Stimulated activated naive CD4-positive, alpha-beta T cell (primary cell): ENCODE results near the gene ZNF678.

Experiments used
- DNase-seq, 6 experiments: peaks; one replicate each; lab custom pipeline; 2025; lab: John Stamatoyannopoulos, UW

The ZNF678 gene

DNA sequence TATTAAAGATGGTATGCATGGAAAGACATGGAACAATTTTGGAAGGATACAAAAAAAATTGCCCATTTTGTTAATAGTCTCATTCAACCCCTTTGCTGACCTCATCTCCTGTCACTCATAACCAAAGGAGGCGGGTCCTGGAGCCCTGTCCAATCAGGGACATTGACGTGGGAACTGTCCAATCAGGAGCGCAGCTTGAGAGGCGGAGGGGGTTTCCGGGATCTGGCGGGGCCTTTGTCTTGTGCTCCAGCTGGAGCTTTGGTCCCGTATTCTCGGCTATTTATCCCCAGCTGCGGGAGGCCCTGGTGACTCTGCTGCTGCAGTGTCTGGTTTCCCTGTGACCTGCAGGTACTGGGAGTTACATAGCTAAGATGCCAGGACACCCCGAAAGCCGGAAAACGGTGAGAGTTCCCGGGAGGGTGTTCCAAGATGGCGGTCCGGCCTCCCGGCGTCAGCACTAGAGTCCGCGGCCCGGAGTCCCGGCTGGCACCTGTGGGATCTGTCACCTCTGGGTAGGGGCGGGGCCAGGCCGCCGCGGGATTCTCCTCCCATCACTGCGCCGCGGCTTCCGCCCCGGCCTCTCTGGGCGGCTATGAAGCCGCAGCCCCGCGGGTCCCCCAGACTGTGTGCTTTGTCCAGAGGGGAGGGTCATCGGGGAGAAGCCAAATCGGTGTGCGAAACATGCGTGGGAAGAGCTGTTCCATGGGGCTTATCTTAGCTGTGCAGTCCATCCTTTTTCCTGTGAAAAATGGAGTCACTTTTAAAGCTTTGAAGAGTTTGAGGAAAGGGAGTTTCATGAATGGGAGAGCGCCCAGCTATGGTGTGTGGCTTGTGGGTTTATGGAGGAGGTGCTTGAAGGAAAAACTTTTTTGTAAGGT is at the start of gene ZNF678:
Gene ZNF678, plus strand, starts transcription at position 233 of the 878 bp plus-strand sequence. CDS start 87,436 bp downstream, outside the sequence.
- DNase-seq: peak; percentile 74 to 83 (median 80)

DNA sequence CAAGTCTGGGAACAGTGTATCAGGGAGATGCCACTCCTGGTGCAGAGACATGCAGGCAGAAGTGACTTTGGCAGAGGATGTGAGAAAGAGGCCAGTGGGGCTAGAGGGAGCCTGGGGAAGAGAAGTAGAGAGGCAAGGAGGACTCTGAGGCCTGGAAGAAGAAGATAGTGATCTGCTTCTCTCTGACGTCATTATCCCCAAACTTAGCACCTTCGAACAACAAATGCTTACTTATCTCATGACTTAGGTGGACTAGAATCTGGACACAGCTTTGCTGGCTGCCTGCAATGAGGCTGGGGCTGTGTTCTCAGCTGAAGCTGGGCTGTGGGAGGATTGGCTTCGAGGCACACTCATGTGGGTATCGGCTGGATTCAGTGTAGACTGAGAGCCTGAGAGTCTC is 44.5 kb upstream of the ZNF678 start:
- DNase-seq: no peak

DNA sequence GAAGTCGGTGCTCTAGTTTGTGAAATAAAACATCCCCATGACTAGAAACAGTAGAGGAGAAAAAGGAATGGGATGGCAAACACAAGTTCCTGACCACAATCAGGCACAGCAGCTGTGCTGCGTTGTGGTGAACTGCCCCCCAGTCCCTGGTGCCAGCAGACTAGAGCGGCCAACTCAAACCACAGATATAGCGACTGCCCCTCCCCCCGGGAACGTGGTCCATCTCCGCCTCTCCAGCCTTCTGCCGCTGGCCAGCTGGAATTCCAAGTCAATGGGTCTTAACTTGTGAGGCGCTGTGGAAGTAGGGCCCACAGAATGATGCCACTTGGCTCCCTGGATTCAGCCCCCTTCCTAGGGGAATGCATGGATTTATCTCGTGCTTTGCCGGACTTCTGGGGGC is 41.6 kb upstream of the ZNF678 start:
- no peak for DNase-seq

DNA sequence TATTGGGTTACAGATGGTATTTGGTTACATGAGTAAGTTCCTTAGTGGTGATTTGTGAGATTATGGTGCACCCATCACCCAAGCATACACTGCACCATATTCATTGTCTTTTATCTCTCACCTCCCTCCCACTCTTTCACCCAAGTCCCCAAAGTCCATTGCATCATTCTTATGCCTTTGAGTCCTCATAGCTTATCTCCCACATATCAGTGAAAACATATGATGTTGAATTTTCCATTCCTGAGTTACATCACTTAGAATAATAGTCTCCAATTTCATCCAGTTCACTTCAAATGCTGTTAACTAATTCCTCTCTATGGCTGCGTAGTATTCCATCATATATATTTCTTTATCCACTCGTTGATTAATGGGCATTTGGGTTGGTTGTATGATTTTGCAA is 36.8 kb upstream of the ZNF678 start:
- DNase-seq: no peak

DNA sequence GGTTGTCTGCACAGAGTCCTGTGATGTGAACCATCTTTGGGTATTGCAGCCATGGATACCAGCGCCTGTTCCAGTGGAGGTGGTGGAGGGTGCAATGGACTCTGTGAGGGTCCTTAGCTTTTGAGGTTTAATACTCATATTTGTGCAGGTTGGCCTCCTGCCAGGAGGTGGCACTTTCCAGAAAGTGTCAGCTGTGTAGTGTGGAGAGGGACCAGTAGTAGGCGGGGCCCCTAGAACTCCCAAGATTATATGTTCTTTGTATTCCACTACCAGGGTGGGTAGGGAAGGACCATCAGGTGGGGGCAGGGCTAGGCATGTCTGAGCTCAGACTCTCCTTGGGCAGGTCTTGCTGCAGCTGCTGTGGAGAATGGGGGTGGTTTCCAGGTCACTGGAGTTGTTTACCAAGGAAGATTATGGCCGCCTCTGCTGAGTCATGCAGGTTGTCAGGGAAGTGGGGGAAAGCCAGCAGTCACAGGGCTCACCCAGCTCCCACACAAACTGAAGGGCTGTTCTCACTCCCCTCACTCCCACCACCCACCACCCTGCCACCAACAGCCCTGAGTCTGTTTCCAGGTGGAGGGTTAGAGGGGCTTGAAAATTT is 31.2 kb upstream of the ZNF678 start:
- no peak for DNase-seq

DNA sequence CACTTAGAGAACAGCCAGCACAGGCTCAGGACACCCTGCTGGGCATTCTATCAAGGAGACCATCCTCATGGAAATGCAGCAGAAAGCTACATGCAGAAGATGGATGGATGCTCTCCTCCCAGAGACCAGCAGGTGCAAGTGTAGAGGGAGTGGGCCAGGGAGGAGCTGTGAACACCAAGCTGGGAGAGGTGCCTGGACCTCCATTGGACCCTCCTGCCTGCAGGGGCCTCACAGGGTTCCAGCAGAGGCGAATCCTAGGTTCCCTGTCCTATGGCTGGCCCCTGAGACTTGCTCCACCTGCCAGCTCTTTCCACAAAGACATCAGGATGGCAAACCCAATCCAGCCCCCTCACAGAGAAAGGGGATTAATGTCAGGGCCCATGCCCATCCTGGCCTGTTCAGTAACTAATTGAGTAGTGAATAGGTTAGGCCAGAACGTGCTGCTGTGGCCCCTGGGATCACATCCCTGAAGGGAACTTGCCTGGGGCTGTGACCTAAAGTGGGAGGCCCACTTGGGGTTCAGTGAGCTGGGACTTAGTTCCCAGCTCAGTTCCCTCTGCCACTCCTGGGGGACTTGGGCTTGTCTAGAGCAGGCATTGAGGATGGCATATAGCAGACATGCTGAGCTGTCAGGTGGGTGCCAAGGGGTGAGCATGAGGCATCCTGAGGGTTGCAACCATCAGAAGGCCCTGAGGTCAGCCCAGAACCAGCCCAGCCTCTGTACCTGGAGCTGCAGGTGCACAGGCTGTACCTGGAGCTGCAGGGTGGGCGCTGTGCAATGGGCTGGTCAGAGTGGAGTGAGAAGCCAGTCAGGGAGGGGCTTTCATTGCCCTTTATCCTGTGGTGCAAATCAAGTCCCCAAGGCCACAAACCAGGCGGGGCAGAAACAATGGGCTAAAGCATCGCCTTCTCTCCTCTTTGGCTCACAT is 22.9 kb upstream of the ZNF678 start:
- DNase-seq: no peak

DNA sequence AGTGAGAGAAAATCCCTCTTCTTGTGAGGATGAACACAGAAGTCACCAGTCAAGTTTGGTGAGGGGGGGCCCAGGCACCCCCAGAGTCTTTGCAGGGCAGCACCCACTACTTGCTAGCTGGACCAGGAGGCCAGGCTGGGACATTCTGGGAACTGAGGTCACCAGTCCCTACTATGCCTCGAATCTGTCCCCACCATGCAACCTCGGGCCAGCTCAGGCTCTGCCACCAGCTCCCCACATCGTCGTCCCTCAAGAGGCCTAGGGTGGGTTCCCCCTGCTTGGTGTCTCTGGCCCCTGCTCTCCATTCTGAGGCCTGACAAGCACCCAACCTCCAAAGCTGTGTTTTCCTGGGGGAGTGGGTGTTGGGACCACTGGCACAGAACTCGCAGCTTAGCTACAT is 22.2 kb upstream of the ZNF678 start:
- DNase-seq: no peak

DNA sequence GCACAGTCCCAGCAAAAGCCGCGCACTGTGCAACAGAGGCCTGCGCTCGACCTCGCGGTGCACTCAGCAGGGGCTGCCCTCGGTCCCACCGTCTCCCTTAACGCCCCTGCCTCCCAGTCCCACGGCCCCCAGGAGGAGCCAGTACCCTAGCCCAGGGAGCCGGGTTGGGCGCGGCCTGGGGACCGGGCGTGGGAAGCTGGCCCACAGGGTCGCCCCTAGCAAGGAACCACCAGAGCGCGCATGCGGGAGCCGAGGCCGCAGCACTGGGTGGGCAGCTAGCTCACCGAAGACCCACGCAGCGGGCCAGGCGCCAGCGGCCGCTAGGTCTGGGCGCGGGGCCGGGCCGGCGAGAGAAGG is 21.6 kb upstream of the ZNF678 start:
- peak in 1 of 6 experiments; percentile 41 for DNase-seq

DNA sequence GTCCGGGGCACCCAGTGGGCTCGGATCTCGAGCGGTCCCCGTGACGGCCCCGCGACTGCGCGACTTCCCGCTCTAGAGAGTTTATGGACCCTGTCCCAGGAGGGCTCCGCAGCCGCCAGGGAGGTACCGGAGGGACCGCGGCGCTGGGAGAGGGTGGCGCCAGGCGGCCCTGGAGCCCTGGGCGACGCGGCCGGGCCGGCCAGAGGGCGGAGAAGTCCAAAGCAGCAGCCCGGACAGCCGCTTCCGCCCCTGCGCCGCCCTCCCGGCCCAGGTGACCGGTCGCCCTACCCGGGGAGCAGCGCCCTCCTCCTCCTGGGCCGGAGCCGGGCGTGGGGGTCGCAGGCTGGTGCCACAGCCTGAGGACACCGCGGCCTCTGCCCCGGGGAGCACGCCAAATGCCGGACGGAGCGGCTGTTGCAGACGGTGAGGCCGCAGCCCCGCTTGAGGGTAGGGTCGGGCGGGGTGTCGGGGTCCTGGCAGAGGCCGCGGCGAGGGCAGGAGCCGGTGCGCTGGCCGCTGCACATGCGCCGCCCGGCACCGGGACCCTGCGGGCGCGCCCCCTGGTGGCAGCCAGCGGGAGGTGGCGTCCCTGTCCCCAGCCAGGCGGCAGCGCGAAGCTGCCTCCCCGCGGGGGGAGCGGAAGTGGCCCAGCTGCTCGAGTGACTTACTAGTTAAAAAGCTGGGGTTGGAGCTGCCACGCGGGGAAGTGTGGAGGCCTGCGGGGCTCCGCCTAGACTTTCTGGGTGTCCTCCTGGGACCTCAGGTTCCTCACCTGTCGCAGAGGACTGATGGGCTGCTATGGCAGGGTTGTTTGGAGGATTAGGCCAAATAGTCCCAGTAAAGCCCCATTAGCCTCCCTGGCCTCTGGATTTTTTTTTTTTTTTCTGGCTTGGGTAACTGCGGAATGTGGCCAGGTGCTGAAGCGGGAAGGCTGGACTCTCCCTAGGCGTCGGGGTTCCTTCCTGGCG is 20.9 kb upstream of the ZNF678 start:
- DNase-seq: peak; percentile 74 to 89 (median 80)

DNA sequence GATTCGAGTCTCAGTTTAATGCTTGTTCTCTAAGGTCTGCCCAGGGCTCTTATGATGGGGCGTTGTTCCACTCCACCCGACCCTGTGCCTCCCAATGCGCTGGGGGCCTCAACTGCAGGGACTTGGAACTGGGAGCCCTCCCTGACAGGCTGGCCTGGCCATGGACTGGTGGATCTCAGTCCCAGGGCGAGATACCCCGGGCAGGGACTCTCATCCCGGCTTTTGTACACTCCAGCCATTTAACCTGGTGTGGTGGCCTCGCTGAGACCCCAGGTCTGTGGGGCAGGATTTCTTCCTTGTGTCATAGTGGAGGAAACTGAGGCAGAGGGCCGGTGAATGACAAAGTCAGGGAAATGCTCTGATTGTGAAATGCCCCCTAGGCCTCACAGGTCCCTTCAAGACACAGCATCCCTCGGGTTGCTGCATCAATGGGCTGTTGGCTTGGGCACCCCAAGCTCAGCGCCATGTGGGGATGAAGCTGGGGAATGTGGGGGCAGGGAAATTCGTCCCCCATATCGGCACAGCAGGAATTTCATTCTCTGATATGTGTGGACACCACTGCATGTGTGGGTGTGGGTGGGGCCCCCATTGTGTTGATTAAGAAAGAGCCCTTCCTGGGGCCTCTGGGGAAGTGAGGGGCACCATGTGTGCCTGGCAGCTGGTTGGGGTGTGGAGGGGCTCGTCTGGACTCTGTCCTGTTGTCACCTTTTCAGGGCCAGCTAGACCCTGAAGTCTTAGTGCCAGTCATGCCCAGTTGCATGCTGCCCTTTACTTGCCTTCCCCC is 19.9 kb upstream of the ZNF678 start:
- DNase-seq: no peak

DNA sequence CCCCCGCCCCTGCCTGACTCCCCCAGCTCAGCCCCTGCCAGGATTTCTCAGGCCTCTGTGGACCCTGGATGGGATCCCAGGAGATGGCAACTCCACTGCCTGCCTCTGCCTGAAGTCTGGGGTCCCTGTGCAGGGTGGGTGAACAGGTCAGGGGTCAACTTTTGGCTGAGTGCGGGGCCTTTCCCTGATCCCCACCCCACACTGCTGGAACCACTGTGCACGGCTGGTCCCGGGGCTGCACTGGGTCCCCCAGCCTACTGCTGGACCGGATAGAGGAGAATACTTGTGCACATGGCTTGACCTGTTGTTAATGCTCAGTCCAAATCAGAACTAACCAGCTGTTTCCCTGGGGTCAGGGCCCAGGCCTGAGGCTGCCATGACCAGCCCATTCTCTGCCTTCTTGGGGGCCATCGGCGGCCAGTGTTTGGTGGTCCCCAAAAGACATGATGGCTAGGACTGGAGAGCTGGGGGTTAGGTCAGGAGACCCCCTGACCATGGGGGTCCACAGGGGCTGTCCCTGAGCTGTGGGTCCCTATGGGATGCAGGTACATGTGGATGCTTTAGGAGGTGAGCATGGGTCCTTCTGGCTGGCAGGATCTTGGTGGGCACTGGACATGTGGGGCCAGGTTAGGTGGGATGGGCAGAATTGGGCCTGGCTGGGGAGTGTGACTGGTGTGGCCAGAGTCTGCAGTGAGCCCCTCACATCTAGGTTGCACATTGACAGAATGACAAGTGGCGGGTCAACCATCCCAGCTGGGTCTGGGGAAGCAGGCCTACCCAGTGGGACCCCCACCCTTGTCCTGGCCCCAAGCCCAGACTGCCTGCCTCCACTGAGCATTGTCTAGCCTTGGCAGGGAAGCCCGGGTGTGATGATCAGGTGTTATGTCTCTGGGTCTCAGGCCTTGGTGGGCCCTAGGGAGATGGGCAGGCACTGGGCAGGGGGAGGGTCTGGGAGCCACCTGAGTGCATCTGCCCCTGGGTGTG is 19.0 kb upstream of the ZNF678 start:
- DNase-seq: no peak

DNA sequence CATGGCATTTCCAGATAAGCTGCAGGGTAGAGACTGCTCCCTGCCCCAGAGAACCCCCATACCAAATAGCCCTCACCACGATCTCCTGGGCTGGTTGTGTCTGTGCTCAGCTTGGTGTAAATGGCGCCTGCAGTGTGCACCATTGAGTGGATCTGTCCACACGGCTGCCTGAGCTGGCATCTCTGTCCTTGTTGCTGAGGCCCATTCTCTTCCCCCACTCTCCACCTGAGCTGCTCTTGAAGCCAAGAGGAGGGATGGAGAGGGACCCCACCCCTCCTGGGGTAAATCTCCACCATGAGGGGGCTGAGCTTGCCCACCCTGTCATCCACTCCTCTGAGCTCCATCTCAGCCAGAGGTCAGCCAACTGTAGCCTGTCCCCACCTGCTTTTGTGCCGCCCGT is 18.0 kb upstream of the ZNF678 start:
- DNase-seq: no peak

DNA sequence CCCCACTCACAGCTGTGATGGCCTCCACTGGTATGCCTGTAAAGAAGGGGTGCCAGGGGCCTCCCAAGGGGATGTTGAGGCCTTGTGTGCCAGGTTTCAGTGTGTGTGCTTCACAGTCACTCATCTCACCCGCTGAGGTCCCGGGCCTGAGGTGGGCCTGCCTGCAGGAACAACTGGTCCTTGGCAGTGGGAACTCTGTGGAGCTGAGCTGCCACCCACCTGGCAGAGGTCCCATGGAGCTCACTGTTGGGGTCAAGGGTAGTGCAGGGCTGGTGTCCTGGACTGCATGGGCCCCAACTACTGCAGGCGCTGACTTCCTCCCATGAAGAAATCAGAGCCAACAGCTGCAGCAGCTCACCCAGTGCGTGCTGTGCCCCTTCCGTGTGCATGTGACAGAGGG is 17.3 kb upstream of the ZNF678 start:
- DNase-seq: no peak

DNA sequence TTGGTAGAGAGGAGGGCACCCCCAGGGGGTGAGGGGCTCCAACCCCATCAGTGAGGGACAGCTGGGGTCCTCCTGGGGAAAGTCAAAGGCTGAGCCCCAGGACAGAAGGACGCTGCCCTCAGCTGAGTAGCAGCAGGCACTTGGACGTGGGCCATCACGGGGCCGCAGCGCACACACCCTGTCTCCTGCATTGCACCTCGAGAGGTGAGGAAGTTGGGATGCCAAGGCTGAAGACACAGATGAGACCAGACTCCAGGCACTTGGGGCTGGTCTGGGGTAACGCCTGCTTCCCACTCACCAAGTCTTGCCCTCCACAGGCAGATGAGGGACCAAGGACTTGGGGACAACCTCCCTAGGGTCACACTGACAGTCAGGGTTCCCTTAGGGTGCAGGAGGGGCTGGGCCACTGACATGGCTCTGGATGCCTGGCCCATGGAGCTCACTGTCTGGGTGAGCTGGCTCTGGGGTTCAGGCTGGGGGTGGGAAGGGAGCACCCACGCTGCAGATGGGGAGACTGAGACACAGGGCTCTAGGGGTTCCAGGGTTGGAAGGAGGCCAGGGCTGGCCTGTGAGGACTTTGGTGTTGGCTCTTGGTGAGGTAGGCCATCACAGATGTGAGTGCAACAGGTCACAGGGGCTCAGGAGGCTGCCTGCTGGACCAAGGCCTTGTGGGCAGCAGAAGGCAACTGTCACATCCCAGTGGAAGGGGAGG is 16.6 kb upstream of the ZNF678 start:
- DNase-seq: no peak

DNA sequence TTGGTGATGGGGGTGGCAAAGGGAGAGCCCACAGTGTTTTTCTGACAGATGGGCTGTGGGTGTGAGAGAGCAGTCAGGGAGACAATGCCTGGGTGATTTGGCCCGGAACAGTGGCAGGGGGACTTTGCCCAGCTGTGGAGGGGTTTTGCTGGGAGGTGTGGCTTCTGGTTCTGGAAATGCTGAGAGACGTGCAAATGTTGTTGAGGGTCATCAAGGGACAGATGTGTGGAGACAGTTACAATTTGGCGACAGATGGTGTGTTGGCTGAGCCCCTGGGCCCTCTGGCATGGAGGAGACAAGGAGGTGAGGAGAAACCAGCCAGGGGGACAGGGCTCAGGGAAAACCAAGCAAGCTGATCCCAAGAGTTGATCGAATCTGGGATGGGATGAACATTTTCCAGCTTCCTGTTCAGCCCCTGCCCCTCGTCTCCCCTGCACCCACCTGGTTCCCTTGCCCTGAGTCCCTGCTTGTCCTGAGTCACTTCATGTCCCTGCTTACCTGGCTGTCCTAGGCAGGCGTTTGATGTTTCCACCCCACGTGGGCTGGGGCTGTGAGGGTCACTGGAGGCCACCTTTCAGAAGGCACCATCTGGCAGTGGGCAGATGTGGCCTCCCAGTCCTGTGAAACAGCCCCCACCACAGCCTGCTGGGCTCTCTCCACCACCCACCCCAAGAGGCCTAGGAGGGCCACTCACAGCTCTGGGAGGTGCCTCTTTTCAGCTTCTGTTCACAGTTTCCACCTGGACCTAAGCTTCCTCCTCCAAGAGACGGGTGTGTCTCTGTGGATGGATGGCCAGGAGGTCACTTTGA is 15.8 kb upstream of the ZNF678 start:
- DNase-seq: no peak

DNA sequence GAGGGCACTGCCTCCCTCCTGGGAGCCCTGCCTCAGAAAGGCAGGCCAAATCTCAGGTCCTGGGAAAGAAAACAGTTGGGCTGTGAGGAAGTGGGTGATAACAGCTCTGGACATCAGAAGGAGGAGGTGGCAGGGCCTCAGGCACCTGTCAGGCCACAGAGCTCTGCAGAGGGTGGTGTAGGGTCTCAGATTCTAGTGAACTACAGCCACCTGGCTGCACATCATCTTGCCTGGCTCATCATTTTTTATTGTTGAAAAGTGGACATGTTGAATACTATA is 15.3 kb upstream of the ZNF678 start:
- no peak for DNase-seq

DNA sequence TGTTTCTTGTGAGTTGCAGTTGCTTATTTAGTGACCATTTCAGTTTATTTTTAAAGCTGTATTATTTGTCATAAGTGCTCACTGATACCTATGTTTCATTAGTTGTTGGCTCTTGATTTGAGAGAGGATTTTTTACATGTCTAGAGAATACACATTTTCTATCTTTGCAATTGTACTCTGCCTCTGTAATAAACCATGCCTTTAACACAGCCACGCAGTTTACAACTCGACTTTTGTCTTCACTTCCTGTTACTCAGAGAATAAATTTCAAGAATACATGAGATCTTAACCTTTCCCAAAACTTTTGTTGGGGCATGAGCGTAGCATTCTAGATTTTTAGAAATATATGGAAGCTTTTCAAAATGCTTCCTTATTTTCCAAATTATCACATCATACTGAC is 14.9 kb upstream of the ZNF678 start:
- DNase-seq: no peak

DNA sequence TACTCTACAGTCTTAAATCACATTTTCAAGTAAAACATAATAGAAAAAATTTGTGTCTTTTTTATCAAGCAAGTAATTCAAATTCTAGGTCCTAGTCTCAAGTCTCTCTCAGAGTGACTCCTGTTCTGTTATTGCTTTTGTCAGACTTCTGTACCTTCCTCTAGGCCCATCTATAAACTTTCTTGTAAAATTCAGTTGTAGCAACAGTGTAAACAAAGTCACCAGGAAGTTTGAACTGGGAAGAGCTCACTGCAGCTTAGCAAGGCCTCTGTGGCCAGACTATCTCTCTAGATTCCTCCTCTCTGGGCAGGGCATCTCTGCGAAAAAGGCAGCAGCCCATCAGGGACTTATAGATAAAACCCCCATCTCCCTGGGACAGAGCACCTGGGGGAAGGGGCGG is 13.5 kb upstream of the ZNF678 start:
- no peak for DNase-seq
